AML-193 (cell line): Measurements from ENCODE around the gene SETD4.
"Not testable (repeated sequence)": the region's sequence is repeated elsewhere in the genome, so short reads cannot be mapped to it uniquely, and the experiment has no call there.

Source experiments
- DNase-seq, 2 experiments: peaks; one replicate each; lab custom pipeline; 2025; lab: John Stamatoyannopoulos, UW

SETD4 gene

GRCh38 chr21:36060159-36060921 is at the start of gene SETD4:
Gene SETD4, minus strand, starts transcription at chr21:36060526. Its CDS starts 1,638 bp downstream, at chr21:36058888.
- DNase-seq = peak; percentile 96

GRCh38 chr21:36109868-36110267 is 49.5 kb upstream of the SETD4 start:
- DNase-seq = no peak

GRCh38 chr21:36105327-36105842 is 45.1 kb upstream of the SETD4 start:
- no peak for DNase-seq

GRCh38 chr21:36104317-36105300 is 44.3 kb upstream of the SETD4 start:
- DNase-seq = no peak

GRCh38 chr21:36103434-36103833 is 43.1 kb upstream of the SETD4 start:
- no peak for DNase-seq

GRCh38 chr21:36100971-36101641 is 40.8 kb upstream of the SETD4 start:
- DNase-seq = no peak

GRCh38 chr21:36099695-36100211 is 39.4 kb upstream of the SETD4 start:
- DNase-seq = not testable (repeated sequence)

- DNase-seq = no peak
These were observed 38.7 kb upstream of the SETD4 start for GRCh38 chr21:36099000-36099399.

GRCh38 chr21:36098182-36098532 is 37.8 kb upstream of the SETD4 start:
- DNase-seq = no peak

- DNase-seq = no peak
These were observed 37.3 kb upstream of the SETD4 start for GRCh38 chr21:36097427-36098181.

- no peak for DNase-seq
These were observed 36.3 kb upstream of the SETD4 start for GRCh38 chr21:36096398-36097290.

GRCh38 chr21:36093512-36093911 is 33.2 kb upstream of the SETD4 start:
- DNase-seq = no peak

- DNase-seq = no peak
These were observed 32.4 kb upstream of the SETD4 start for GRCh38 chr21:36092681-36093080.

GRCh38 chr21:36089946-36090345 is 29.6 kb upstream of the SETD4 start:
- no peak for DNase-seq

GRCh38 chr21:36087362-36088138 is 27.2 kb upstream of the SETD4 start:
- DNase-seq = no peak

- DNase-seq = no peak
These were observed 21.9 kb upstream of the SETD4 start for GRCh38 chr21:36082237-36082664.

GRCh38 chr21:36080386-36080785 is 20.1 kb upstream of the SETD4 start:
- no peak for DNase-seq

- DNase-seq = no peak
These were observed 19.3 kb upstream of the SETD4 start for GRCh38 chr21:36079671-36080070.

- peak; percentile 47 to 61 for DNase-seq
These were observed 18.8 kb upstream of the SETD4 start for GRCh38 chr21:36079010-36079649.
